Type B pancreatic cell (in vitro differentiated cells): Measurements from ENCODE around the gene ZDHHC14. TPM values are rescaled to one million over a fixed set of nuclear protein-coding genes. Genes with fewer than 3 reads are reported as not detected.
"Not testable (repeated sequence)": the region's sequence is repeated elsewhere in the genome, so short reads cannot be mapped to it uniquely, and the experiment has no call there.

Experiments
- DNase-seq: peaks from one replicate; pipeline ENCODE4 v3.0.0; 2021; ENCODE audit warnings: mixed read lengths; ENCODE audit not compliant: unreplicated experiment; ENCODE audit errors: extremely low spot score
- H3K27ac Mint-ChIP-seq: 2 replicates; pipeline ENCODE4 v1.8.0; 2021; ENCODE audit warnings: mild to moderate bottlenecking, mixed read lengths
- H3K27me3 Mint-ChIP-seq: 2 replicates; pipeline ENCODE4 v1.8.0; 2021; ENCODE audit warnings: mixed read lengths
- H3K36me3 Mint-ChIP-seq: 2 replicates; pipeline ENCODE4 v1.8.0; 2021; ENCODE audit warnings: mixed read lengths
- H3K4me1 Mint-ChIP-seq: one replicate; pipeline ENCODE4 v1.8.0; 2021; ENCODE audit warnings: mixed read lengths; ENCODE audit not compliant: unreplicated experiment
- H3K4me3 Mint-ChIP-seq: 2 replicates; pipeline ENCODE4 v1.8.0; 2021; ENCODE audit warnings: mild to moderate bottlenecking, mixed read lengths
- H3K9me3 Mint-ChIP-seq: 2 replicates; pipeline ENCODE4 v1.8.0; 2021; ENCODE audit warnings: mixed read lengths
- total RNA-seq: library from RNA; stranded (reverse); gene quantifications from 2 replicates; pipeline ENCODE4 v1.2.1, GENCODE V29; 2021; ENCODE audit warnings: low replicate concordance
- TF ChIP-seq, protein P1 (sequence below): fragments of 200-600 bp; sonication (generic); conservative IDR thresholded peaks from 2 replicates; pipeline ENCODE4 v1.5.0; 2021; ENCODE audit warnings: antibody characterized with exemption, mild to moderate bottlenecking

The ZDHHC14 gene
- total RNA-seq, 1 donor from 2014 or later, result 11.1 TPM

DNA sequence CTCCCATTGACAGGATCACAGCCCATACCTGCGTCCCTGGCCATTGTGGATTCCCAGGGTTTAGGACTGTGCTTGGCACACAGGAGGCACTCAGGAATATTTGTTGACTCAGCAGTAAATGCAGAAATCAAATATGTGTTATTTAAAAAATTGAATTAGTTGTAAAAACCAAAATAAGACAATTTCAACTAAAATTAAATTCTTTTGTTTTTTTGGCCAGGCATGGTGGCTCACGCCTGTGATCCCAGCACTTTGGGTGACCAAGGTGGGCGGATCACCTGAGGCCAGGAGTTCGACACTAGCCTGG is 85.3 kb downstream of the ZDHHC14 start:
- no peak for DNase-seq
- H3K4me1 Mint-ChIP-seq, result peaks cover 11% of the 10 kb centered on the region
- H3K27ac Mint-ChIP-seq, result no peak overlapping the region
- H3K27me3 Mint-ChIP-seq, result no peaks in the 10 kb centered on the region
- H3K36me3 Mint-ChIP-seq, result no peaks in the 10 kb centered on the region
- no peak overlapping the region for H3K4me3 Mint-ChIP-seq
- TF ChIP-seq, protein P1, sequence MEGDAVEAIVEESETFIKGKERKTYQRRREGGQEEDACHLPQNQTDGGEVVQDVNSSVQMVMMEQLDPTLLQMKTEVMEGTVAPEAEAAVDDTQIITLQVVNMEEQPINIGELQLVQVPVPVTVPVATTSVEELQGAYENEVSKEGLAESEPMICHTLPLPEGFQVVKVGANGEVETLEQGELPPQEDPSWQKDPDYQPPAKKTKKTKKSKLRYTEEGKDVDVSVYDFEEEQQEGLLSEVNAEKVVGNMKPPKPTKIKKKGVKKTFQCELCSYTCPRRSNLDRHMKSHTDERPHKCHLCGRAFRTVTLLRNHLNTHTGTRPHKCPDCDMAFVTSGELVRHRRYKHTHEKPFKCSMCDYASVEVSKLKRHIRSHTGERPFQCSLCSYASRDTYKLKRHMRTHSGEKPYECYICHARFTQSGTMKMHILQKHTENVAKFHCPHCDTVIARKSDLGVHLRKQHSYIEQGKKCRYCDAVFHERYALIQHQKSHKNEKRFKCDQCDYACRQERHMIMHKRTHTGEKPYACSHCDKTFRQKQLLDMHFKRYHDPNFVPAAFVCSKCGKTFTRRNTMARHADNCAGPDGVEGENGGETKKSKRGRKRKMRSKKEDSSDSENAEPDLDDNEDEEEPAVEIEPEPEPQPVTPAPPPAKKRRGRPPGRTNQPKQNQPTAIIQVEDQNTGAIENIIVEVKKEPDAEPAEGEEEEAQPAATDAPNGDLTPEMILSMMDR, result no peak
- no peaks in the 10 kb centered on the region for H3K9me3 Mint-ChIP-seq

- H3K36me3 Mint-ChIP-seq, H3K27ac Mint-ChIP-seq: not testable (repeated sequence)
Measured at GRCh38 chr6:157467339-157467738, 86.3 kb downstream of the ZDHHC14 start.

DNA sequence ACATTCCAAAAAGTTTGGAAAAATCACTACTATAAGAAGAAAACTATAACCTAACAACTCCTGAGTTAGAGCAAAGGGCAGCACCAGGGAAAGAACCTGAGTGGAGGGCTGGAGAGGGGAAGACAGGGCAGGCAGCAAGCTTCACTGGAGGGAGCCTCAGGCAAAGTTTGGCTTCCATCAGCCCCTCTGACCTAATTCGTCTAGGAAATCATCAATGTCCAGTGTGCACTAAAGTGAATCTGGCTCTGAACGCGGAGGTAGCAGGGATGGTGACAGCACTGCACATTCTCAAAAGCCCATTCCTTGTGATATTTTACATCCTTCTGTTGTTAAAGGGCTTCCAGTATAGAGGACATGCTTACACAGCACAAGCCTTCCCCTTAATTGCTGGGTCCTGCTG is 87.1 kb downstream of the ZDHHC14 start:
- Mint-ChIP-seq H3K36me3 (no peaks in the 10 kb centered on the region), H3K9me3 (no peaks in the 10 kb centered on the region), H3K4me3 (no peak overlapping the region), H3K27ac (no peak overlapping the region), H3K27me3 (no peaks in the 10 kb centered on the region), H3K4me1 (peaks cover 5% of the 10 kb centered on the region)
- TF ChIP-seq, protein P1, result no peak
- no peak for DNase-seq

More at GRCh38 chr6:157467339-157467738, 86.3 kb downstream of the ZDHHC14 start:
- H3K4me1 Mint-ChIP-seq, result peaks cover 11% of the 10 kb centered on the region
- not testable (repeated sequence) for H3K4me3 Mint-ChIP-seq, H3K9me3 Mint-ChIP-seq, H3K27me3 Mint-ChIP-seq, DNase-seq

GRCh38 chr6:157468574-157468973 is 87.6 kb downstream of the ZDHHC14 start:
- no peaks in the 10 kb centered on the region for H3K4me1 Mint-ChIP-seq
- no peaks in the 10 kb centered on the region for H3K9me3 Mint-ChIP-seq
- H3K27me3 Mint-ChIP-seq, result no peaks in the 10 kb centered on the region

GRCh38 chr6:157469378-157469777 is 88.4 kb downstream of the ZDHHC14 start:
- no peak for DNase-seq
- no peaks in the 10 kb centered on the region for H3K4me1 Mint-ChIP-seq
- H3K27me3 Mint-ChIP-seq, result no peaks in the 10 kb centered on the region
- no peaks in the 10 kb centered on the region for H3K36me3 Mint-ChIP-seq
- H3K4me3 Mint-ChIP-seq, result no peak overlapping the region
- TF ChIP-seq, protein P1, result no peak
- no peak overlapping the region for H3K27ac Mint-ChIP-seq
- H3K9me3 Mint-ChIP-seq, result no peaks in the 10 kb centered on the region

More at GRCh38 chr6:157468574-157468973, 87.6 kb downstream of the ZDHHC14 start:
- no peak overlapping the region for H3K27ac Mint-ChIP-seq
- no peak overlapping the region for H3K4me3 Mint-ChIP-seq
- TF ChIP-seq, protein P1, result no peak
- DNase-seq, result no peak
- no peaks in the 10 kb centered on the region for H3K36me3 Mint-ChIP-seq

GRCh38 chr6:157471077-157471686 is 90.2 kb downstream of the ZDHHC14 start:
- Mint-ChIP-seq H3K27me3 (no peaks in the 10 kb centered on the region), H3K9me3 (no peaks in the 10 kb centered on the region), H3K4me3 (no peak overlapping the region), H3K27ac (no peak overlapping the region), H3K4me1 (no peaks in the 10 kb centered on the region), H3K36me3 (no peaks in the 10 kb centered on the region)
- DNase-seq, result no peak
- TF ChIP-seq, protein P1, result no peak
